ENCODE results near the gene CYP4A22.

GRCh38 chr1:47178654-47179016 lies 41.4 kb downstream of the CYP4A22 start:
- TF ChIP-seq POLR2A (IDR thresholded peaks at IDR 0.05) (no peak), CTCF (IDR thresholded peaks at IDR 0.05) (no peak)

All from esophagus squamous epithelium (tissue), 4 donors.